ENCODE measurements around the gene GSTA2. TPM values are rescaled to one million over a fixed set of nuclear protein-coding genes. Genes with fewer than 3 reads are reported as not detected.

The GSTA2 gene
- total RNA-seq, 2 experiments from 2014 or later: not detected

DNA sequence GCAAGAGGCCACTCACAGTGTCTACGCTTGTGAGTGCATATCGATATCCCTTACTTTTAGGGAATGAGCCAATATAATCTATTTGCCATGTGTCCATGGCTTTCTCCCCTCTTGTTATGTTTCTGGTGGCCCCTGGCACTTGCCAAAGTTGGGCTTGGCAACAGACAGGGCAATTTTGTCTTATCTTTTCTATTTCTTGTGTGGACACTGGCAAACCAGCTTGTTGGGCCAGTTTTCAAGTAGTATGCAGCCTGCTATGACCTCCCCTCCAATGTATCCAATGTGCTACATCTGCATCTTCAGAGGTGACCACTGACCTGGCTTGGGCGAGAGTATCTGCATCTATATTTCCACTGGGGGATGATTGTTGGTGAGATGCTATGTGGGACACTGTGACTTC is 29.2 kb downstream of the GSTA2 start:
- intact Hi-C loops (cut with micrococcal nuclease; ENCODE audit: unreplicated experiment): no loop called here
- Histone ChIP-seq H3K9me3 (ENCODE audit: low read length) (no peaks in the 10 kb centered on the region), H3K9me2 (ENCODE audit: insufficient read depth, low read length) (no peaks in the 10 kb centered on the region), H3K36me3 (ENCODE audit: insufficient read depth, low read length) (no peaks in the 10 kb centered on the region), H3K4me3 (ENCODE audit: low read depth, low read length, poor library complexity, severe bottlenecking) (no peak overlapping the region), H2AFZ (ENCODE audit: low read length) (no peak overlapping the region), H3K27ac (ENCODE audit: low read depth, low read length, poor library complexity, severe bottlenecking) (no peak overlapping the region), H3K4me2 (ENCODE audit: low read length) (no peak overlapping the region), H3K4me1 (ENCODE audit: insufficient read depth, low read length, poor library complexity, severe bottlenecking) (no peaks in the 10 kb centered on the region), H3K79me2 (ENCODE audit: insufficient read depth, low read depth, low read length) (no peaks in the 10 kb centered on the region), H4K20me1 (ENCODE audit: insufficient read depth, low read length) (no peaks in the 10 kb centered on the region)
- no peak for TF ChIP-seq EZH2phosphoT487 (IDR thresholded peaks at IDR 0.05; ENCODE audit: borderline replicate concordance, low read depth, low read length)
- TF ChIP-seq, protein P1, sequence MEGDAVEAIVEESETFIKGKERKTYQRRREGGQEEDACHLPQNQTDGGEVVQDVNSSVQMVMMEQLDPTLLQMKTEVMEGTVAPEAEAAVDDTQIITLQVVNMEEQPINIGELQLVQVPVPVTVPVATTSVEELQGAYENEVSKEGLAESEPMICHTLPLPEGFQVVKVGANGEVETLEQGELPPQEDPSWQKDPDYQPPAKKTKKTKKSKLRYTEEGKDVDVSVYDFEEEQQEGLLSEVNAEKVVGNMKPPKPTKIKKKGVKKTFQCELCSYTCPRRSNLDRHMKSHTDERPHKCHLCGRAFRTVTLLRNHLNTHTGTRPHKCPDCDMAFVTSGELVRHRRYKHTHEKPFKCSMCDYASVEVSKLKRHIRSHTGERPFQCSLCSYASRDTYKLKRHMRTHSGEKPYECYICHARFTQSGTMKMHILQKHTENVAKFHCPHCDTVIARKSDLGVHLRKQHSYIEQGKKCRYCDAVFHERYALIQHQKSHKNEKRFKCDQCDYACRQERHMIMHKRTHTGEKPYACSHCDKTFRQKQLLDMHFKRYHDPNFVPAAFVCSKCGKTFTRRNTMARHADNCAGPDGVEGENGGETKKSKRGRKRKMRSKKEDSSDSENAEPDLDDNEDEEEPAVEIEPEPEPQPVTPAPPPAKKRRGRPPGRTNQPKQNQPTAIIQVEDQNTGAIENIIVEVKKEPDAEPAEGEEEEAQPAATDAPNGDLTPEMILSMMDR (conservative IDR thresholded peaks at IDR 0.05; ENCODE audit: low read length): no peak
- DNase-seq (ENCODE audit: low spot score): no peak
- BruUV-seq (replicated peaks): no TSS peak
- CTCF ChIA-PET (ENCODE audit: unreplicated experiment): no interaction called here
- POLR2A ChIA-PET: interaction anchor here (1.4 kb wide), 1 partner anchor 43 kb away, joined by 4 read pairs; no protein-coding TSS in a partner anchor

DNA sequence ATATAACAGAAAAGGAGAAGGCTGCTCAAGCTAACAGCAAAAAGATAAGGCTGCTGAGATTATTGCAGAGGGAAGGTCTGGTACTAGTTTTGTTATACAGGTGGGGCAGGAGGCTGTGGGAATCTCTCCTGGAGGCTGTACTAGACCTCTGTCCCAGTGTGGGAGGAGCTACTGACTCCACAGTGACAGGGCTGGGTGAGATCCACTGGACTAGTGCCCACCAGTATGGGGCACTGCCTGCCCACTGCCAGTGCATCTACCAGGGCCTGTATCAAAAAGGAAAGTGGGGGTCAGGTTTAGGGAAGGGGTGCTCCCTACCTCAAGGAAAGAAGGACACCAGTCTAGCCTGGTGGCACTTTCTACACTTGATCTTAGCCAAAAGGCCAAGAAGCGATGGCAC is 30.1 kb downstream of the GSTA2 start:
- Histone ChIP-seq H4K20me1 (ENCODE audit: insufficient read depth, low read length) (no peaks in the 10 kb centered on the region), H3K4me1 (ENCODE audit: insufficient read depth, low read length, poor library complexity, severe bottlenecking) (no peaks in the 10 kb centered on the region), H3K27ac (ENCODE audit: low read depth, low read length, poor library complexity, severe bottlenecking) (no peak overlapping the region), H3K4me2 (ENCODE audit: low read length) (no peak overlapping the region), H3K4me3 (ENCODE audit: low read depth, low read length, poor library complexity, severe bottlenecking) (no peak overlapping the region), H3K9me2 (ENCODE audit: insufficient read depth, low read length) (no peaks in the 10 kb centered on the region), H2AFZ (ENCODE audit: low read length) (no peak overlapping the region), H3K36me3 (ENCODE audit: insufficient read depth, low read length) (no peaks in the 10 kb centered on the region), H3K9me3 (ENCODE audit: low read length) (no peaks in the 10 kb centered on the region), H3K79me2 (ENCODE audit: insufficient read depth, low read depth, low read length) (no peaks in the 10 kb centered on the region)
- ChIA-PET POLR2A (interaction anchor here (1.4 kb wide), 1 partner anchor 42 kb away, joined by 4 read pairs; no protein-coding TSS in a partner anchor), CTCF (ENCODE audit: unreplicated experiment) (no interaction called here)
- no TSS peak for BruUV-seq (replicated peaks)
- TF ChIP-seq, protein P1 (conservative IDR thresholded peaks at IDR 0.05; ENCODE audit: low read length): no peak
- no peak for TF ChIP-seq EZH2phosphoT487 (IDR thresholded peaks at IDR 0.05; ENCODE audit: borderline replicate concordance, low read depth, low read length)
- intact Hi-C loops (cut with micrococcal nuclease; ENCODE audit: unreplicated experiment): no loop called here
- no peak for DNase-seq (ENCODE audit: low spot score)

DNA sequence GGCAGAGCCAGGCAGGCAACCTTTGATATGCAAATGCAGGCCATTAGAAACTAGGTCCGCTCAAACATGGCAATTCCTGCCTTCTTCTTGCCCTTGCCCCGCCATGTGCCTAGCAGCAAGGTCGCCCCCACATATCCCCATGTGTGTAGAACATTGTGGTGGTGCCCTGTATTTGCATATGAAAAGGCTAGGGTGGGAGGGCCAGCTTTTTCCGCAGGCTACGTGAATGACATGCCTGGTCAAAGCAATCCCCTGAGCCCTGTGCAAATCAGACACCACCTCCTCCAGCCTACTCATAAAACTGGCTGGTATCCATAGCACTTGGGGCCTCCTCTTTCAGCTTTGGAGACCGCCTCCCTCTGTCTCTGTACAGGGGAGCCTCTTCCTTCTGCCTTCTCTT is 31.6 kb downstream of the GSTA2 start:
- TF ChIP-seq, protein P1 (conservative IDR thresholded peaks at IDR 0.05; ENCODE audit: low read length): no peak
- no peak for TF ChIP-seq EZH2phosphoT487 (IDR thresholded peaks at IDR 0.05; ENCODE audit: borderline replicate concordance, low read depth, low read length)
- DNase-seq (ENCODE audit: low spot score): no peak
- Histone ChIP-seq H3K9me3 (ENCODE audit: low read length) (no peaks in the 10 kb centered on the region), H3K4me2 (ENCODE audit: low read length) (no peak overlapping the region), H3K9me2 (ENCODE audit: insufficient read depth, low read length) (no peaks in the 10 kb centered on the region), H4K20me1 (ENCODE audit: insufficient read depth, low read length) (no peaks in the 10 kb centered on the region), H3K4me3 (ENCODE audit: low read depth, low read length, poor library complexity, severe bottlenecking) (no peak overlapping the region), H3K4me1 (ENCODE audit: insufficient read depth, low read length, poor library complexity, severe bottlenecking) (no peaks in the 10 kb centered on the region), H3K79me2 (ENCODE audit: insufficient read depth, low read depth, low read length) (no peaks in the 10 kb centered on the region), H2AFZ (ENCODE audit: low read length) (no peak overlapping the region), H3K36me3 (ENCODE audit: insufficient read depth, low read length) (no peaks in the 10 kb centered on the region), H3K27ac (ENCODE audit: low read depth, low read length, poor library complexity, severe bottlenecking) (no peak overlapping the region)
- no TSS peak for BruUV-seq (replicated peaks)
- ChIA-PET CTCF (ENCODE audit: unreplicated experiment) (no interaction called here), POLR2A (no interaction called here)
- intact Hi-C loops (cut with micrococcal nuclease; ENCODE audit: unreplicated experiment): no loop called here

All from OCI-LY7 (cell line).